DMS79 treated with DMSO at 0.1 percent for 48 hours (cell line): Measurements from ENCODE around the gene PTPRG.

ENCODE experiments used
- DNase-seq: peaks from one replicate; lab custom pipeline; 2025; lab: John Stamatoyannopoulos, UW

PTPRG gene

GRCh38 chr3:62193586-62194345, 632.4 kb downstream of the PTPRG start:
- DNase-seq: no peak

- no peak for DNase-seq
Measured at GRCh38 chr3:62197350-62198012, 636.1 kb downstream of the PTPRG start.

- no peak for DNase-seq
Measured at GRCh38 chr3:62199126-62199525, 637.8 kb downstream of the PTPRG start.

DNA sequence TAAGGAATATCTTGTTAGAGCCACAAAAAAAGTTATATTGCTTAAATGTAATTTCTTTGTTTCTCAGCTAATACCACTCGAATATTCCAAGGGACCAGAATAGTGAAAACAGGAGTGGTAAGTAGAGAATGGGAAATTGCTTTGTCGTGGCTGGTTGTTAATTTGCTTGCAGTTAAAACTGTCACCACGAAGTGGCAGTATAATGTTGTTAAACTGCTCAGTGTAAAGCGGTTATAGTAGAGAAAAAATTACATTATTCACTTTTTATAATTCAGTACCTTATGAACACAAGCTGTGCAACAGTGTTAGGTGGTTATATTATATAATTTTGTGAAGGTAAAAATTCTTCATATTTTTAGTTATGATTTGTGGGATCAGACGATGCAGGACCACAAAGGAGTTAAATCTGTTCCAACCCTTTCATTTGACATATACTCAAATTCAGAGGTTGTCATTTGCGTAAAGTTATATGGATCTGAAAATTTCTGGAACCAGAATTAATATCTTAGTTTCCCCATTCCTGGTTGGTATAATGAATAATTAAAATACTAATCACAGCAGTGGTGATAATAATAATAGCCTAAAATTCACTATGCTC, 640.2 kb downstream of the PTPRG start:
- peak; percentile 2 for DNase-seq

DNA sequence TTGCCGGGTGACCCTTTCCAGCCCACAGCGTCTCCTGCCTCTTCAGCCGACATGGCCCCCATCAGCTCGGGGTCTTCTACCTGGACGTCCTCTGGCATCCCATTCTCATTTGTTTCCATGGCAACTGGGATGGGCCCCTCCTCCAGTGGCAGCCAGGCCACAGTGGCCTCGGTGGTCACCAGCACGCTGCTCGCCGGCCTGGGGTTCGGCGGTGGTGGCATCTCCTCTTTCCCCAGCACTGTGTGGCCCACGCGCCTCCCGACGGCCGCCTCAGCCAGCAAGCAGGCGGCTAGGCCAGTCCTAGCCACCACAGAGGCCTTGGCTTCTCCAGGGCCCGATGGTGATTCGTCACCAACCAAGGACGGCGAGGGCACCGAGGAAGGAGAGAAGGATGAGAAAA, 641.8 kb downstream of the PTPRG start:
- no peak for DNase-seq

DNA sequence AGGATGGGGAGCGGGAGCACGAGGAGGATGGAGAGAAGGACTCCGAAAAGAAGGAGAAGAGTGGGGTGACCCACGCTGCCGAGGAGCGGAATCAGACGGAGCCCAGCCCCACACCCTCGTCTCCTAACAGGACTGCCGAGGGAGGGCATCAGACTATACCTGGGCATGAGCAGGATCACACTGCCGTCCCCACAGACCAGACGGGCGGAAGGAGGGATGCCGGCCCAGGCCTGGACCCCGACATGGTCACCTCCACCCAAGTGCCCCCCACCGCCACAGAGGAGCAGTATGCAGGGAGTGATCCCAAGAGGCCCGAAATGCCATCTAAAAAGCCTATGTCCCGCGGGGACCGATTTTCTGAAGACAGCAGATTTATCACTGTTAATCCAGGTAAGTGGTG, 642.2 kb downstream of the PTPRG start:
- DNase-seq: no peak

GRCh38 chr3:62207197-62207596, 645.8 kb downstream of the PTPRG start:
- no peak for DNase-seq

GRCh38 chr3:62208385-62208784, 647.0 kb downstream of the PTPRG start:
- no peak for DNase-seq

- no peak for DNase-seq
Measured at GRCh38 chr3:62209101-62209500, 647.7 kb downstream of the PTPRG start.

DNA sequence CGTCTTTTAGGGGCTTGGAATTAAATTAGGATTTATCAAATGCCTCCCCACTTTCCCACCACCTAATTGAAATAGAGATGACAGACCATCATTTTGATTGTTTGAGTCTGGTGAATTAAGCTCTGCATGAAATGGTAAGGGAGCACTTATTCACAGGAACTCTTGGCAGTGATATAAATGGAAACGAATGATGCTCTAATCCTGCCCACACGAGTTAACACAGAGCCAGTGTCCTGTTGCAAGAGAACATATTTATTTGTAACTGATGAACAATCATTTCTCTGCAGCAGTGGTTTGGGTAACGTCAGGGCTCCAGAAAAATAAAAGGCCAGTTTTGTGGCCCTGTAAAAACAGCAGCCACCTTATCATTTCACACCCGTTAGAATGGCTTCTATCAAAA, 648.6 kb downstream of the PTPRG start:
- DNase-seq: no peak

- DNase-seq: no peak
Measured at GRCh38 chr3:62211675-62212429, 650.5 kb downstream of the PTPRG start.

- no peak for DNase-seq
Measured at GRCh38 chr3:62214850-62215249, 653.5 kb downstream of the PTPRG start.

- DNase-seq: no peak
Measured at GRCh38 chr3:62220616-62221015, 659.2 kb downstream of the PTPRG start.

- no peak for DNase-seq
Measured at GRCh38 chr3:62225051-62225450, 663.7 kb downstream of the PTPRG start.

- DNase-seq: no peak
Measured at GRCh38 chr3:62226601-62227339, 665.4 kb downstream of the PTPRG start.

DNA sequence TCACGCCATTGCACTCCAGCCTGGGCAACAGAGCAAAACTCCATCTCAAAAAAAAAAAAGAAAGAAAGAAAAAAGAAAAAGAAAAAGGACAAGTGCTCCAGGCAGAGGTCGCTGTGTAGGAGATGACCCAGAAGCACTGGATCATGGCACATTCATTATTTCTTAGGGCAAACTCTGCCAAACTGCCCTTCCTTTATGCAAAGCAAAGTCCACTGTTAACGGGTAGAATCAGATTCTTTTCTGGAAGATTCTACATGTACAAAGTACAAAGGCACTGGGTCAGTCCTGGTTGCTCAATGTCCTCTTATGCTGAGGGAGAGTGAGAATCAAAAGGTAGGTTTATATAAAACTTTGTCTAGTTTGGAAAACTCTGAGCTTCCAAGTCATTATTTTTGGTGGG, 667.1 kb downstream of the PTPRG start:
- DNase-seq: no peak

GRCh38 chr3:62229211-62229610, 667.8 kb downstream of the PTPRG start:
- DNase-seq: peak; percentile 1

DNA sequence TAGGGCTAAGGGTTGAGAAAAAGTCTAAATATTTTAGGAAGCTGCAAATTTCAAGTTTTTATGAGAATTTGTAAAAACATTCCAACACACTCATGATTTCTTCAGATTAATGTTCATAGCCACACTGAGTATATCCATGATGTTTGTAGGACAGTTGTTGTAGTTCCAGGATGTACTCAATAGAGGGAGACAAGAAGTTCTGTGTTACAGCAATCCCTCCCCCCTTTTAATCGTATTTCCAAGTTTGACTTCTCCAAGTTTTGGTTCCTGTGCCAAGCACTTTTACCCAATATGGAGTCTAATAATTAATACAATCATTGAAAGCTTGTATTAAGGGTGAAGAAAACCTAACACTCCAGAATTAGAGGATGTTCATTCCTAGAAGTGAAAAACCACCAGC, 668.5 kb downstream of the PTPRG start:
- no peak for DNase-seq

DNA sequence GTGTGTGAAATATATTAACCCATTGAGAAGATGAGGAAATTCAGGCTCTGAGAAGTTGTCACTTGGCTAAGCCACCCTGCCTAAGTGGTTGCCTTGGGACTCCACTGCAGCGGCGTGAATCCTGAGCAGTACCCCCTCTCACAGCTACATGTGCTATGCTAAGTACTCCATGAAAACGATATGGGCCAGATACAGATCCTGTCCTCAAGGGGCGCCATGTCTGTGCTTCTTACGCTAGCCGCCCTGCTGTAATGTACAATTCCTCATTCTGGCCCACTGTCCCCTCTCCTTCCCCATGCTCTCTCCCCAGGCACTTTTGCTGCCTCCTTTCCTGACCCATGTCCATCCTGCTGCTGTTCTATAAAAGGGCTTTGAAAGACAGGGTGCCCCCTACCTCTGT, 671.7 kb downstream of the PTPRG start:
- DNase-seq: no peak

- DNase-seq: no peak
Measured at GRCh38 chr3:62236016-62236415, 674.6 kb downstream of the PTPRG start.

DNA sequence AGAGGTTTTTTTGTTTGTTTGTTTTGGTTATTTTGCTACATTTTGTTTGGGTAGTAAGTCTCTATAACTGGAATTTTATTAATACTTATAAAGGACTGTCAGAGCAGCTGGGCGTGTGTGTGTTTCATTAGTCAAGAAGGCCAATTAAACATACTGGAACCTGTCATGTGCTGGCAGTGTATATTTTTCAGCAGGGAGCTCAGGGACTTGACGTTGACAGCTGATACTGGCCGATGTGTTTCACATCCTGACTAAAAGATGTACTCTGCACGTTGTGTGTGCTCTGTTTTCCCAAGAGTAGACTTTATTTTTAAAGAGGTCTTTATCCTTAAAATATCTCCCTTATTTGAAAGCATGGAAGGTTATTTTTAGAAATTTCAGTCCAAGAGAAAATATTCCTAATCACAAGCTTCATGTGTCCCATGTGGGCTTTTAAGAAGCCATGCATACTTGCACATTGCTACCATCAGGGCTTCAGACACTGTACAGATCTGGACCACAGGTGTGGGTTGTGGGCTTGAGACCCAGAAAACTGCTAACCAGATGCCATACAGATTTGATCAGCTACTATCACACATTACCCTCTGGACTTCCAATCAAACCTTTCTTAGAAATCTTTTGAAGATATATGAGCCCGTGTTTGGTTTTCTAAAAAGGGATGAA, 676.0 kb downstream of the PTPRG start:
- no peak for DNase-seq
